Measurements from ENCODE around the gene FAM234B.
"Not testable (repeated sequence)": the region's sequence is repeated elsewhere in the genome, so short reads cannot be mapped to it uniquely, and the experiment has no call there.

The FAM234B gene

DNA sequence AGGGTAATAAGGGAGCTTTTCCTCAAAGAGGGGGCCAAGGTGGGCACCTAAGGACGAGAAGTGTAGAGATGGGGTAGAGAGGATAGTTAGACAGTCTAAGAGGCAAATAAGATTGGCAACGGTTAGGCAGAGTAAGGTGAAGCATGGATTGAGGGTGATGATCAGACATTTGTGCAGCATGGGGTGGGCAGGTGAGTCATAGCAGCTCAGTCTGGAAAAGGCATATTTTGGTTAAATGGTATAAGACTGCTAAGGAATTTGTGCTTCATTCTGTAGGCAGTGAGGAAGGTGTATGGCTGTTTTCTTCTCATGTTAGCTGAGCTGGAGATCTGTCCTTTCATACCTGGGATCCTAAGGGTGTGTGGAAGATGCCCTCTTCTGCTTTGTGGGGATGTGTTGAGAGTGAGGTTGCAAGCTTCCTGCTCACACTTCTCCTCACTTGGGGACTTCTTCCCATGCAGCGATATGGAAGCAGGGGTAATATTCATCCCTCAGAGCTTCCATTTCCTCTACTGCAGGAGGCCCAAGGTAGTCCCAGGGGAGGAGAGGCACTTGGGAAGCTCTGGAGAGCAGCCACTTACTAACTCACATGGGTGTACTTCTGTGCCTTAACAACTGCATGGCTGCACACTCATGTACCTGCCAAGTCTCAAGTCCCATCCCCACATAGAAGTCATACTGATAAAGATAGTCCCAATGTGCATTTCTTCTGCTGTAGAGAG lies 30.4 kb downstream of the FAM234B start:
- no peak overlapping the region for H3K4me3 ChIP-seq (ENCODE audit: control insufficient read depth, low read depth, low read length)
- TF ChIP-seq CTCF (IDR thresholded peaks at IDR 0.05; ENCODE audit: control insufficient read depth, insufficient read depth, low read depth, low read length, missing control alignments) = no peak
- no peak for DNase-seq (ENCODE audit: low read depth)

DNA sequence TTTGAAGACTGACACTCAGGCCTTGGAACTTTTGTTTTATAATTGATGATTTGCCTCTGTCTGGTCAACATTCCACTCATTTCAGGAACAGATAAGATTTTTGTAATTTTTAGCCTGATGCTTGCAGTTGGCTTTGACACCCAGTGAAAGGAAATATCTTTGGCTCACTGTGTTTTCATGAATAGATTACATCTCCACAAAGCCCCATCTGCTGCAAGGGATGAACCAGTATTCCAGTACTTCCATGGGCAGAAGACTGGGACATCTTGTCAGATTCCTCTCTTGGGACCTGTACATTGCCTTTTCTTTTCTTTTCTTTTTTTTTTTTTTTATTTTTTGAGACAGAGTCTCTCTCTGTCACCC lies 30.9 kb downstream of the FAM234B start:
- TF ChIP-seq CTCF (IDR thresholded peaks at IDR 0.05; ENCODE audit: control insufficient read depth, insufficient read depth, low read depth, low read length, missing control alignments) = no peak
- H3K4me3 ChIP-seq (ENCODE audit: control insufficient read depth, low read depth, low read length) = no peak overlapping the region

GRCh38 chr12:13075786-13076570 lies 31.8 kb downstream of the FAM234B start:
- no peak overlapping the region for H3K4me3 ChIP-seq (ENCODE audit: control insufficient read depth, low read depth, low read length)
- no peak for DNase-seq (ENCODE audit: low read depth)
- no peak for TF ChIP-seq CTCF (IDR thresholded peaks at IDR 0.05; ENCODE audit: control insufficient read depth, insufficient read depth, low read depth, low read length, missing control alignments)

More for the DNA sequence above, 30.9 kb downstream of the FAM234B start:
- no peak for DNase-seq (ENCODE audit: low read depth)

DNA sequence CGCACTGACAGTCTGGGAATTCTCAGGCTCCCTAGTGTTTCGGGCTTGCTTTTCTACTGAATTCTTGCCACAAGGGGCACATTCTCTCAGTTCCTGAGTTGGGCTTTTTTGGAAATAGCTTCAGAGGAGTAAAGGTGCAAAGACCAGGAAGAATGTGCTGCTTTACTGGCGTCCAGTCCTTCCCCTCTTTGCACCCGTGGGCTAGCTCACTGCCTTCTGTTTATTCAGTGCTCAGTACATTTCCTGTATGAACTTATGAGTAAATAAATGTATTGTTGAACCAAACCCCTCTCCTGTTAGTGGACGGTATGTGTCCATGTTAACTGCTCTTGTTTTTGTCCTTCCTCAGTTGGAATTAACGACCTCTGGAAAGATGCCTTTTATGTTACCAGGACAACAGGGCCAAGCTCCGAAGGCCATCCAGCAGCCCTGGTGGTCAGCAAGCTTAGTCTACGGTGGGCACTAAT lies 35.3 kb downstream of the FAM234B start:
- no peak overlapping the region for H3K4me3 ChIP-seq (ENCODE audit: control insufficient read depth, low read depth, low read length)
- TF ChIP-seq CTCF (IDR thresholded peaks at IDR 0.05; ENCODE audit: control insufficient read depth, insufficient read depth, low read depth, low read length, missing control alignments) = no peak
- no peak for DNase-seq (ENCODE audit: low read depth)

DNA sequence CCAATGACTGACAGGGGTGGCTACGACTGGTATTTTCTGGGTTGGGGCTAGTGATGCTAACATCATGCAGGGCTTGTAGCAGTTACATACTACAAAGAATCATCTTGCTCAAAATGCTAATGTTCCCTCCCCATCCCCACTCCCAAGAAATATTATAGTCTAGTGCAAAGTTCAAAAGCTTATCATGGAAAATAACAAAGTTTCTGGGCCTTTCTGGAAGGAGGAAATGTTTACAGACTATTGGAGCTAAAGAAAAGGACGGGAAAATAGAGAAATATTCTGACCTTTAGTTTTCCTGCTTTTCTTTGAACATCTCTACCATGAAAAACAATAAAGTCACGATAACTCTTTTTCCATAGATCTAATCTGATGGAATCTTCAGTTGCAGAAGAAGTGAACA lies 36.1 kb downstream of the FAM234B start:
- TF ChIP-seq CTCF (IDR thresholded peaks at IDR 0.05; ENCODE audit: control insufficient read depth, insufficient read depth, low read depth, low read length, missing control alignments) = no peak
- no peak overlapping the region for H3K4me3 ChIP-seq (ENCODE audit: control insufficient read depth, low read depth, low read length)
- no peak for DNase-seq (ENCODE audit: low read depth)

DNA sequence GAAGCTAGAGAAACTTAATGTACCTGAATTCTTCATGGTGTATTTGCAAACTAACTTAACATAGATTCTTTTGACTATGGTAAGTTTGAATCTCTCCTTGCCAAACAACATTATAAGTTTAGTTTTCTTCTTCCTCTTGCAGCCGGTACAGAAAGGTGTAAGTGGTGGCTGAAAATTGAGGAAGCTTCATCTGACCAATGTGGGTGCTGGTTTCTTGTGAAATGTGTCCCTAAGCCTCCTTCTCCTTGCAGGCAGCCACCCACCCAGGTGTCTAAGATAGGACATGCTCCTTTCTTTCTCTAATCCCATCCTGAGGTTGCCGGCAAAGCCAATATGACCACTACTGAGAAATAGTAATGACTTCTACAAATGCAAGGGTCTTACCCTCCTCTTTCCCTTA lies 38.7 kb downstream of the FAM234B start:
- TF ChIP-seq CTCF (IDR thresholded peaks at IDR 0.05; ENCODE audit: control insufficient read depth, insufficient read depth, low read depth, low read length, missing control alignments) = no peak
- no peak for DNase-seq (ENCODE audit: low read depth)
- H3K4me3 ChIP-seq (ENCODE audit: control insufficient read depth, low read depth, low read length) = no peak overlapping the region

DNA sequence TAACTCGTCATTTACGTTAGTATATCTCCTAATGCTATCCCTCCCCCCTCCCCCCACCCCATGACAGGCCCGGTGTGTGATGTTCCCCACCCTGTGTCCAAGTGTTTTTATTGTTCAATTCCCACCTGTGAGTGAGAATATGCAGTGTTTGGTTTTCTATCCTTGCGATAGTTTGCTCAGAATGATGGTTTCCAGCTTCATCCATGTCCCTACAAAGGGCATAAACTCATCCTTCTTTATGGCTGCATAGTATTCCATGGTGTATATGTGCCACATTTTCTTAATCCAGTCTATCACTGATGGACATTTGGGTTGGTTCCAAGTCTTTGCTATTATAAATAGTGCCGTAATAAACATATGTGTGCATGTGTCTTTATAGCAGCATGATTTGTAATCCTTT lies 39.5 kb downstream of the FAM234B start:
- H3K4me3 ChIP-seq (ENCODE audit: control insufficient read depth, low read depth, low read length); DNase-seq (ENCODE audit: low read depth): not testable (repeated sequence)
